Smooth muscle cell (in vitro differentiated cells): ENCODE data around the gene ARID5A. TPM values are rescaled to one million over a fixed set of nuclear protein-coding genes. Genes with fewer than 3 reads are reported as not detected.

Source experiments
- DNase-seq: peaks from one replicate; lab custom pipeline; 2025; ENCODE audit not compliant: unreplicated experiment; lab: John Stamatoyannopoulos, UW
- H2AFZ ChIP-seq: fragments of 200-600 bp; sonication (generic); 2 replicates; pipeline ENCODE4 v1.6.0; 2016; ENCODE audit warnings: antibody characterized with exemption, low read depth, mild to moderate bottlenecking
- H3F3A ChIP-seq: fragments of 200-600 bp; sonication (generic); 2 replicates; pipeline ENCODE4 v1.6.0; 2017; ENCODE audit warnings: antibody characterized with exemption, low read depth
- H3K27ac ChIP-seq: fragments of 200-600 bp; sonication (generic); 2 replicates; pipeline ENCODE4 v1.5.1; 2016; ENCODE audit warnings: low read depth, mild to moderate bottlenecking
- H3K27me3 ChIP-seq: fragments of 200-600 bp; sonication (generic); 2 replicates; pipeline ENCODE4 v1.6.1; 2016; ENCODE audit warnings: low read depth, mild to moderate bottlenecking
- H3K36me3 ChIP-seq: fragments of 200-600 bp; sonication (generic); 2 replicates; pipeline ENCODE4 v1.5.1; 2016; ENCODE audit warnings: low read depth
- H3K4me1 ChIP-seq: fragments of 200-600 bp; sonication (generic); 2 replicates; pipeline ENCODE4 v1.5.1; 2016; ENCODE audit warnings: low read depth
- H3K4me2 ChIP-seq: fragments of 200-600 bp; sonication (generic); 2 replicates; pipeline ENCODE4 v1.6.0; 2016; ENCODE audit warnings: mild to moderate bottlenecking
- H3K4me3 ChIP-seq: fragments of 200-600 bp; sonication (generic); 2 replicates; pipeline ENCODE4 v1.5.1; 2016; ENCODE audit warnings: mild to moderate bottlenecking
- H3K79me2 ChIP-seq: fragments of 200-600 bp; sonication (generic); 2 replicates; pipeline ENCODE4 v1.6.0; 2016; ENCODE audit warnings: low read depth, mild to moderate bottlenecking
- H3K9ac ChIP-seq: fragments of 200-600 bp; sonication (generic); 2 replicates; pipeline ENCODE4 v1.6.0; 2016; ENCODE audit warnings: low read depth
- H3K9me3 ChIP-seq: fragments of 200-600 bp; sonication (generic); replicated peaks from 2 replicates; pipeline ENCODE4 v1.5.1; 2016; ENCODE audit warnings: low read depth
- H4K20me1 ChIP-seq: fragments of 200-600 bp; sonication (generic); 2 replicates; pipeline ENCODE4 v1.6.0; 2016; ENCODE audit warnings: low read depth
- WGBS: methylation state at CpG from one replicate; pipeline ENCODE4 v1.1.7; 2016; ENCODE audit warnings: low lambda C conversion rate; 5-methylcytosine and 5-hydroxymethylcytosine counted together
- polyA plus RNA-seq: library from polyadenylated mRNA; unstranded; fragments of >200 nt; fragmentation: Nextera tagmentation; extraction: Ambion mirVana; gene quantifications from 2 replicates; pipeline ENCODE4 v1.2.1, GENCODE V29; 2016
- total RNA-seq: library from RNA; depleted of rRNA; stranded (reverse); fragments of >200 nt; gene quantifications from 2 replicates; pipeline ENCODE4 v1.2.3, GENCODE V29; 2014
- TF ChIP-seq, protein P1 (sequence below): fragments of 200-600 bp; sonication (generic); IDR thresholded peaks from 2 replicates; pipeline ENCODE4 v1.5.1; 2017; ENCODE audit warnings: borderline replicate concordance, mild to moderate bottlenecking, antibody characterized with exemption; ENCODE audit not compliant: insufficient read depth, poor library complexity, severe bottlenecking

The ARID5A gene
- total and polyA plus RNA-seq, 2 experiments from 2014 or later, result 12.1 to 25.6 TPM

DNA sequence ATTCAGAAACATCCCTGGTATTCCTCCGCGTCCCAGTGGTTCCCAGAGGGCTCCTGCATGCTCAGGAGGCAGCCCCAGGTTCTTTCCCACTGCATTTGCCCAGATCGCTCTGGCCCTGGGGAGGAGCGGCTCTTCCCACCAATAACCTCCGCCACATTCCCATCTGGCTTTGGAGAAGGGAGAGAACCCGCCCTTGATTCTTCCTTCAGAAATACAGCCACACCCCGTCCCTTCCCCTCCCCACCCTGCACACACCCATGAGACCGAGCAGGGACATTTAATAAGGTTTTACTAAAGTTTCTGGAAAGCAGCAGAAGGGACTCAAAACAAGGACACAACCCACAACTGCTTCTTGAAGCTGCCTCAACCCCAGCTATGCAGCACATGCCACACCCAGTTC lies 21.9 kb downstream of the ARID5A start:
- H3K36me3 ChIP-seq, result no peaks in the 10 kb centered on the region
- H4K20me1 ChIP-seq, result no peaks in the 10 kb centered on the region
- TF ChIP-seq, protein P1, sequence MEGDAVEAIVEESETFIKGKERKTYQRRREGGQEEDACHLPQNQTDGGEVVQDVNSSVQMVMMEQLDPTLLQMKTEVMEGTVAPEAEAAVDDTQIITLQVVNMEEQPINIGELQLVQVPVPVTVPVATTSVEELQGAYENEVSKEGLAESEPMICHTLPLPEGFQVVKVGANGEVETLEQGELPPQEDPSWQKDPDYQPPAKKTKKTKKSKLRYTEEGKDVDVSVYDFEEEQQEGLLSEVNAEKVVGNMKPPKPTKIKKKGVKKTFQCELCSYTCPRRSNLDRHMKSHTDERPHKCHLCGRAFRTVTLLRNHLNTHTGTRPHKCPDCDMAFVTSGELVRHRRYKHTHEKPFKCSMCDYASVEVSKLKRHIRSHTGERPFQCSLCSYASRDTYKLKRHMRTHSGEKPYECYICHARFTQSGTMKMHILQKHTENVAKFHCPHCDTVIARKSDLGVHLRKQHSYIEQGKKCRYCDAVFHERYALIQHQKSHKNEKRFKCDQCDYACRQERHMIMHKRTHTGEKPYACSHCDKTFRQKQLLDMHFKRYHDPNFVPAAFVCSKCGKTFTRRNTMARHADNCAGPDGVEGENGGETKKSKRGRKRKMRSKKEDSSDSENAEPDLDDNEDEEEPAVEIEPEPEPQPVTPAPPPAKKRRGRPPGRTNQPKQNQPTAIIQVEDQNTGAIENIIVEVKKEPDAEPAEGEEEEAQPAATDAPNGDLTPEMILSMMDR, result no peak
- no peak overlapping the region for H3K4me2 ChIP-seq
- H3K4me3 ChIP-seq, result no peak overlapping the region
- no peaks in the 10 kb centered on the region for H3K9me3 ChIP-seq
- H3K27me3 ChIP-seq, result no peaks in the 10 kb centered on the region
- DNase-seq, result no peak
- no peaks in the 10 kb centered on the region for H3F3A ChIP-seq
- no peak overlapping the region for H3K9ac ChIP-seq
- H3K4me1 ChIP-seq, result no peaks in the 10 kb centered on the region
- no peak overlapping the region for H3K27ac ChIP-seq
- no peak overlapping the region for H2AFZ ChIP-seq
- WGBS, result 91% methylated on average over 8 of the region's 8 CpGs
- H3K79me2 ChIP-seq, result no peaks in the 10 kb centered on the region

GRCh38 chr2:96564026-96564425 lies 27.5 kb downstream of the ARID5A start:
- H3K9me3 ChIP-seq, result no peaks in the 10 kb centered on the region
- WGBS, result 85% methylated on average over 4 of the region's 4 CpGs
- no peak for DNase-seq

DNA sequence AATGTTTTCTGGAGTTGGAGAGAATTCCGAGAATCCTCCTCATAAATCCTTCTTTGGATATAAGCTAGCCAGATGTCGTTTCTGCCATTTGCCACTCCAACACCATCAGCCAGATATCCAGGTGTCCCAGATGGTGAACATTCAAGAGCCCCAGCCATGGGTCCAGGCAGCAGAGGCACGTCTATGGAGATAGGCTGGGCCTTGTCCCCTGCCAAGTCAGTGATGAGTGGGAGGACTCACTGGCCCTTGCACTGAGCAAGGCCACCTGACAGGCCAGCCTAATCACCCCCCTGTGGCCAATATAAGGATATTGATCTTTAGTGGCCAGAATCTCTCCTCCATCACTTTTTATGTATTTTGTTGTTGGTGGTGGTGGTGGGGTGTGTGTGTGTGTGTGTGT lies 28.0 kb downstream of the ARID5A start:
- no peak overlapping the region for H3K9ac ChIP-seq
- H3K4me2 ChIP-seq, result no peak overlapping the region
- WGBS, result 69% methylated on average over 3 of the region's 3 CpGs
- no peaks in the 10 kb centered on the region for H3K27me3 ChIP-seq
- H4K20me1 ChIP-seq, result no peaks in the 10 kb centered on the region
- H3K79me2 ChIP-seq, result no peaks in the 10 kb centered on the region
- no peak for DNase-seq
- TF ChIP-seq, protein P1, result no peak
- H2AFZ ChIP-seq, result no peak overlapping the region
- no peaks in the 10 kb centered on the region for H3K36me3 ChIP-seq
- H3F3A ChIP-seq, result no peaks in the 10 kb centered on the region
- no peaks in the 10 kb centered on the region for H3K9me3 ChIP-seq
- no peak overlapping the region for H3K4me3 ChIP-seq
- no peaks in the 10 kb centered on the region for H3K4me1 ChIP-seq
- no peak overlapping the region for H3K27ac ChIP-seq

More at GRCh38 chr2:96564026-96564425, 27.5 kb downstream of the ARID5A start:
- Histone ChIP-seq H3K4me2 (no peak overlapping the region), H3F3A (no peaks in the 10 kb centered on the region), H3K36me3 (no peaks in the 10 kb centered on the region), H3K9ac (no peak overlapping the region), H3K27ac (no peak overlapping the region), H3K79me2 (no peaks in the 10 kb centered on the region), H3K4me1 (no peaks in the 10 kb centered on the region), H3K27me3 (no peaks in the 10 kb centered on the region), H4K20me1 (no peaks in the 10 kb centered on the region), H3K4me3 (no peak overlapping the region), H2AFZ (no peak overlapping the region)
- TF ChIP-seq, protein P1, result no peak

- H3K79me2 ChIP-seq, result no peaks in the 10 kb centered on the region
- no peaks in the 10 kb centered on the region for H4K20me1 ChIP-seq
- H3K27me3 ChIP-seq, result no peaks in the 10 kb centered on the region
- no peaks in the 10 kb centered on the region for H3K9me3 ChIP-seq
- TF ChIP-seq, protein P1, result no peak
- DNase-seq, result no peak
- no peaks in the 10 kb centered on the region for H3F3A ChIP-seq
- WGBS, result 45% methylated on average over 5 of the region's 5 CpGs
- no peak overlapping the region for H3K4me3 ChIP-seq
- no peaks in the 10 kb centered on the region for H3K4me1 ChIP-seq
- H3K36me3 ChIP-seq, result no peaks in the 10 kb centered on the region
- H3K9ac ChIP-seq, result no peak overlapping the region
- no peak overlapping the region for H3K4me2 ChIP-seq
- H2AFZ ChIP-seq, result no peak overlapping the region
- no peak overlapping the region for H3K27ac ChIP-seq
Observed at GRCh38 chr2:96565111-96565510, 28.6 kb downstream of the ARID5A start.
